Activated T-cell treated with anti-CD3 and anti-CD28 coated beads, Interleukin-2, amount 50 U/mL, for 1 hour (primary cell): Measurements from ENCODE around the gene RAB5A.
"Not testable (repeated sequence)": the region's sequence is repeated elsewhere in the genome, so short reads cannot be mapped to it uniquely, and the experiment has no call there.

Source experiments
- DNase-seq: peaks from one replicate; pipeline ENCODE4 v3.0.0-alpha.2; 2020

RAB5A gene

GRCh38 chr3:20031939-20032338 lies 85.0 kb downstream of the RAB5A start:
- not testable (repeated sequence) for DNase-seq
